Suprapubic skin (tissue), 4 donors: ENCODE measurements around the gene LDAH. TPM values are rescaled to one million over a fixed set of nuclear protein-coding genes. Genes with fewer than 3 reads are reported as not detected.

ENCODE experiments used
- DNase-seq, 2 donors: peaks; one replicate each; pipeline ENCODE4 v3.0.0-alpha.2; 2019; ENCODE audit warnings: low spot score in 2 of 2
- H3K27ac ChIP-seq: fragments of 200-600 bp; sonication (generic); one replicate; pipeline ENCODE4 v1.5.1; 2019
- H3K27me3 ChIP-seq: fragments of 200-600 bp; sonication (generic); one replicate; pipeline ENCODE4 v1.5.1; 2019
- H3K36me3 ChIP-seq: fragments of 200-600 bp; sonication (generic); one replicate; pipeline ENCODE4 v1.5.1; 2019
- H3K4me1 ChIP-seq: fragments of 200-600 bp; sonication (generic); one replicate; pipeline ENCODE4 v1.5.1; 2019
- H3K4me3 ChIP-seq: fragments of 200-600 bp; sonication (generic); one replicate; pipeline ENCODE4 v1.5.1; 2019; ENCODE audit warnings: mild to moderate bottlenecking
- H3K9me3 ChIP-seq: fragments of 200-600 bp; sonication (generic); one replicate; pipeline ENCODE4 v1.5.1; 2019
- EP300 ChIP-seq: sonication (generic); formaldehyde crosslinking; IDR thresholded peaks from one replicate; pipeline ENCODE4 v1.6.1; 2017; ENCODE audit warnings: antibody characterized with exemption
- POLR2A ChIP-seq, 2 donors: fragments of 450-650 bp; IDR thresholded peaks; one replicate each; pipeline ENCODE4 v1.6.1; 2017; ENCODE audit warnings: antibody characterized with exemption in 2 of 2, mild to moderate bottlenecking in 2 of 2, moderate library complexity in 2 of 2
- POLR2AphosphoS5 ChIP-seq, 3 donors: sonication (generic); formaldehyde crosslinking; IDR thresholded peaks; one replicate each; pipeline ENCODE4 v1.6.1; 2017; ENCODE audit warnings: antibody characterized with exemption in 3 of 3
- WGBS: methylation state at CpG from one replicate; pipeline ENCODE4 v1.1.5; 2018; 5-methylcytosine and 5-hydroxymethylcytosine counted together
- total RNA-seq, 4 donors: library from RNA; depleted of rRNA; stranded (reverse); fragments of >200 nt; gene quantifications; one replicate each; pipeline ENCODE4 v1.1.0, GENCODE V29; 2016
- TF ChIP-seq, protein P1 (sequence below), 2 donors: fragments of 200-600 bp in 1 of 2; fragments of 450-650 bp in 1 of 2; sonication (generic) in 1 of 2; IDR thresholded peaks; one replicate each; pipeline ENCODE4 v1.5.1; 2016 to 2019; ENCODE audit warnings: antibody characterized with exemption in 2 of 2, mild to moderate bottlenecking in 1 of 2, moderate library complexity in 1 of 2

Gene LDAH
- total RNA-seq, 4 donors from 2014 or later: 9.0 to 15.5 (median 10.4) TPM

DNA sequence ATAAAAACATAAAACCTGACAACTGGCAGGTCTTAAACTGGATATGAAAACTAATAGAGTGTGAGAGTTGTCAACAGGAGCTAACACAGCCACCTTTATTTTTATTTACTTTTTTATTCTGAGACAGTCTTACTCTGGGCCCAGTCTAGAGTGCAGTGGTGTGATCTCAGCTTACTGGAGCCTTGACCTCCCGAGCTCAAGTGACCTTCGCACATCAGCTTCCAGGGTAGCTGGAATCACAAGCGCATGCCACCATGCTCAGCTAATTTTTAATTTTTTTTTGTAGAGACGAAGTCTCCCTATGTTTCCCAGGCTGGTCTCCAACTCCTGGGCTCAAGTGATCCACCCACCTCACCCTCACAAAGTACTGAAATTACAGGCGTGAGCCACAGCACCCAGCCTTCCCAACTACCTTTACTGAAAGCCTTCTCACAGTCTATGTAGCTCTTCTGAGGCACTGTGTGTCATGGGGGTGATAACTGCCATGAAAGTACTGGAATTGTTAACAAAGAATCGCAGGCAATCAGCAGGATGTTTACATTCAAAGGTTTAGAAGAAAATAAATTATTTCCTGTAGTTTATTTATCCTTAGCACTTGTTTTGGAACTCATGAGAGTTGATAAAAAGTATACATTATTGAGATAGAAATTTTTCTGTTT lies 131.7 kb downstream of the LDAH start:
- Histone ChIP-seq H3K36me3 (peaks cover 11% of the 10 kb centered on the region), H3K4me3 (no peak overlapping the region), H3K4me1 (no peaks in the 10 kb centered on the region), H3K27ac (no peak overlapping the region), H3K27me3 (no peaks in the 10 kb centered on the region), H3K9me3 (no peaks in the 10 kb centered on the region)
- no peak for DNase-seq
- TF ChIP-seq POLR2A (IDR thresholded peaks at IDR 0.05): no peak
- TF ChIP-seq EP300: no peak
- 91% methylated on average over 6 of the region's 6 CpGs for WGBS

DNA sequence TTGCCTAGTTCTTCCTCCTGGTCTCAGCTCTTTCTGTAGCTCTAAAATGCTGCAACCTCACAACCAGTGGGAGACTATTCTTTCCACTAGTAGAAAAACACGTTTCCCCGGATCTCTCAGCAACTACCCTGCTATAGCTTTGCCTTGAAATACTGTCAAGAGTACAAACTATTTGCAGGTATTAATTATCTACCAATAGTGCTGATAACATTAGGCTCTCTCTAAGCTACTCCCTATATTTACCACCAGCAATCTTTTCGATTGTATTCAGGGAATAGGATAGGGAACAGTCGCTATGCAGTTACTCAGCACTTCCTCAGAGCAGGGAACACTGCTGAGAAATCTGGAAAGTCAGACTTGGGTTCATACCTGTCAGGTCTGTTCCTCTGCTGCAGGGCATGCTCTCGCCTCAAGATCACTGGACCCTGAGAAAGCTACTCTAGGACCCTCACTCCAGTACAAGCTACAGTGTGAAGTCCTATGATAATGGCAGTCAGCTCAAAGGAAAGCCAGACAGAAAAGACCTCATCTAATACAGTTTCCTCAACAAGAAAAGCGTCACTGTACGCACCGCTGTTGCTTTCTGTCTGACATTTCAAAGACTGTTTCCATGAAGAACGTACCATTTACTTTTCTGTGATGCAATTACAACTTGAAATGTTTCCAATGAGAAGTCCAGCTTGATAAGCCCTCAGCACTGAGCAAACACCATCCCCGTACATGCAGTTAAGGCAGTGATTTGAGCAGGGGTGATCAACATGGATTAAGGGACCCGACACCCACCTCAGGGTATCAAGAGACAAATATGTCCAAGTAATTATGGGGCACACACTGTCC lies 133.3 kb downstream of the LDAH start:
- peaks cover 17% of the 10 kb centered on the region for H3K36me3 ChIP-seq
- WGBS: 91% methylated on average over 11 of the region's 11 CpGs
- no peak overlapping the region for H3K27ac ChIP-seq
- no peak overlapping the region for H3K4me3 ChIP-seq
- no peaks in the 10 kb centered on the region for H3K9me3 ChIP-seq
- H3K27me3 ChIP-seq: no peaks in the 10 kb centered on the region
- H3K4me1 ChIP-seq: no peaks in the 10 kb centered on the region
- TF ChIP-seq EP300: no peak
- TF ChIP-seq, protein P1, sequence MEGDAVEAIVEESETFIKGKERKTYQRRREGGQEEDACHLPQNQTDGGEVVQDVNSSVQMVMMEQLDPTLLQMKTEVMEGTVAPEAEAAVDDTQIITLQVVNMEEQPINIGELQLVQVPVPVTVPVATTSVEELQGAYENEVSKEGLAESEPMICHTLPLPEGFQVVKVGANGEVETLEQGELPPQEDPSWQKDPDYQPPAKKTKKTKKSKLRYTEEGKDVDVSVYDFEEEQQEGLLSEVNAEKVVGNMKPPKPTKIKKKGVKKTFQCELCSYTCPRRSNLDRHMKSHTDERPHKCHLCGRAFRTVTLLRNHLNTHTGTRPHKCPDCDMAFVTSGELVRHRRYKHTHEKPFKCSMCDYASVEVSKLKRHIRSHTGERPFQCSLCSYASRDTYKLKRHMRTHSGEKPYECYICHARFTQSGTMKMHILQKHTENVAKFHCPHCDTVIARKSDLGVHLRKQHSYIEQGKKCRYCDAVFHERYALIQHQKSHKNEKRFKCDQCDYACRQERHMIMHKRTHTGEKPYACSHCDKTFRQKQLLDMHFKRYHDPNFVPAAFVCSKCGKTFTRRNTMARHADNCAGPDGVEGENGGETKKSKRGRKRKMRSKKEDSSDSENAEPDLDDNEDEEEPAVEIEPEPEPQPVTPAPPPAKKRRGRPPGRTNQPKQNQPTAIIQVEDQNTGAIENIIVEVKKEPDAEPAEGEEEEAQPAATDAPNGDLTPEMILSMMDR (IDR thresholded peaks at IDR 0.05): no peak
- TF ChIP-seq POLR2A (IDR thresholded peaks at IDR 0.05): no peak
- no peak for TF ChIP-seq POLR2AphosphoS5 (IDR thresholded peaks at IDR 0.05)
- DNase-seq: no peak

DNA sequence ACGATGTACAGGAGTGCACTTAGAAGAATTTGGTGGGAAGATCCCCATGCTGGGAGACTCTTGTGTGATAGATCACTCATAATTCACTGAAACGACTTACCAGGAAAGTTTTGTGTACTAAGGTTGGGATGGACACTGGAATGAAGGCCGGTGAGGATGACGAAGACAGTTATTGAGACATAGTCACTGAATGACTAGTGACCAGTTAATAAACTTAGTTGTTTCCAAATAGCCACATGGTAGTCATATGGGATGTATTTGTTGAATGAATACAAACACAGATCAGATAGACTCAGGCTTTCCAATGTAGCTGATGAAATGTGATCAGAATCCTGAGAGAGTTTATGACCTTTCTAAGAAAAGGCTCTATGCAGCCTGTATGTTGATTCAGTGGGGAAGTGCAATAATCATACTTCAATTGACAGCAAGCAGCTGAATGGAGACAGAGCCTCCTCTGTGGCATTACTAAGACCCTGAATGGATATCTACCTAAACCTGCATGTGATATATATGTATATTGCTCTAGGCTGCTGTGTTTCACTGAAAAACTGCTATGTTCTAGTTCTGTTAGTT lies 135.6 kb downstream of the LDAH start:
- WGBS: 93% methylated on average over 4 of the region's 4 CpGs
- Histone ChIP-seq H3K27ac (no peak overlapping the region), H3K4me3 (no peak overlapping the region), H3K4me1 (no peaks in the 10 kb centered on the region), H3K9me3 (no peaks in the 10 kb centered on the region), H3K36me3 (peaks cover 21% of the 10 kb centered on the region), H3K27me3 (no peaks in the 10 kb centered on the region)
- TF ChIP-seq EP300 (no peak), POLR2AphosphoS5 (IDR thresholded peaks at IDR 0.05) (no peak), POLR2A (IDR thresholded peaks at IDR 0.05) (no peak)
- TF ChIP-seq, protein P1 (IDR thresholded peaks at IDR 0.05): no peak
- no peak for DNase-seq

DNA sequence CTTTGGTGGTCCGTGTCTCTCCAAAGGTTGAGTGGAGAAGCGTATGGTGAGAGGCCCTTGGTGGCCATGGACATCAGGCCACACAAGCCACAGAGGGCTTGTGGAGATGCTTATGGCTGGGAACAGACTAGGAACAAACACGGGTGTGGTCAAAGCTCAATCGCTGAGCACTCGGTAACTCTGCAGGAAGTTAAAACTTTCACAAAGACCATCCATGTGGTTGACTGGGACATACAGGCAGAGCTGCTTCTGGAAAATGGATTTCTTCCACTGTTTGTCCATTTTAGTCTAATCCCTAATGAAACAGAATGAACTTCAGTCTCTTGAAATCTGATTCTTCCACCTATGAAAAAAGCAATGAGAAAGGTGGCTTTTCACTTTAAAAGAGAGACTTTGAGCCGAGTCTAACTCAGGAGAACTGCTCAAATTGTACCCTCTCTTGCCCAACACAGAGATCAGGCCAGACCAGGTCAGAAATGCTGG lies 138.3 kb downstream of the LDAH start:
- 87% methylated on average over 6 of the region's 6 CpGs for WGBS
- Histone ChIP-seq H3K36me3 (peaks cover 30% of the 10 kb centered on the region), H3K4me3 (no peak overlapping the region), H3K27me3 (no peaks in the 10 kb centered on the region), H3K9me3 (no peaks in the 10 kb centered on the region), H3K4me1 (no peaks in the 10 kb centered on the region), H3K27ac (no peak overlapping the region)
- DNase-seq: no peak
- TF ChIP-seq, protein P1 (IDR thresholded peaks at IDR 0.05): no peak
- no peak for TF ChIP-seq POLR2AphosphoS5 (IDR thresholded peaks at IDR 0.05)
- no peak for TF ChIP-seq EP300
- no peak for TF ChIP-seq POLR2A (IDR thresholded peaks at IDR 0.05)

- WGBS: 71% methylated on average over 7 of the region's 7 CpGs
- TF ChIP-seq, protein P1 (IDR thresholded peaks at IDR 0.05): no peak
- no peak for TF ChIP-seq POLR2AphosphoS5 (IDR thresholded peaks at IDR 0.05)
- TF ChIP-seq POLR2A (IDR thresholded peaks at IDR 0.05): no peak
- TF ChIP-seq EP300: no peak
- H3K4me3 ChIP-seq: no peak overlapping the region
- no peak for DNase-seq
- no peaks in the 10 kb centered on the region for H3K27me3 ChIP-seq
- H3K9me3 ChIP-seq: no peaks in the 10 kb centered on the region
- no peak overlapping the region for H3K27ac ChIP-seq
- H3K36me3 ChIP-seq: peaks cover 25% of the 10 kb centered on the region
- no peaks in the 10 kb centered on the region for H3K4me1 ChIP-seq
These were observed 140.6 kb downstream of the LDAH start for GRCh38 chr2:20682167-20682920.
